ENCODE measurements around the gene PPP6R3. TPM values are rescaled to one million over a fixed set of nuclear protein-coding genes. Genes with fewer than 3 reads are reported as not detected.

The PPP6R3 gene
- total and polyA plus RNA-seq, 2 donors (not counting 3 experiments of a cell fraction or from before 2014, with no cell fraction given): 31.7 to 98.8 TPM

- FAIRE-seq (peak; percentile 59), DNase-seq (ENCODE audit: low read depth, low spot score) (peak; percentile 42)
- Histone ChIP-seq H2AFZ (ENCODE audit: low read depth, low read length) (no peak overlapping the region), H4K20me1 (replicated peaks; ENCODE audit: control insufficient read depth, extremely low read depth, insufficient read depth, low read length) (peaks cover 23% of the 10 kb centered on the region), H3K79me2 (ENCODE audit: control insufficient read depth, insufficient read depth, low read length) (peaks cover 8% of the 10 kb centered on the region), H3K4me3 (replicated peaks in 1 of 3; ENCODE audit: insufficient read depth in 1 of 3, low read depth in 1 of 3, low read length in 3 of 3) (no peak overlapping the region), H3K9me1 (replicated peaks; ENCODE audit: control insufficient read depth, extremely low read depth, insufficient read depth, low read length) (no peaks in the 10 kb centered on the region), H3K9me3 (replicated peaks; ENCODE audit: control insufficient read depth, insufficient read depth, low read length) (no peaks in the 10 kb centered on the region), H3K27me3 (ENCODE audit: control insufficient read depth in 2 of 2, insufficient read depth in 2 of 2, low read length in 2 of 2) (no peaks in the 10 kb centered on the region), H3K4me2 (ENCODE audit: insufficient read depth, low read length) (no peak overlapping the region), H3K27ac (ENCODE audit: insufficient read depth, low read depth, low read length) (no peak overlapping the region), H3K9ac (replicated peaks; ENCODE audit: extremely low read depth, insufficient read depth, low read length) (no peak overlapping the region), H3K36me3 (ENCODE audit: control insufficient read depth in 2 of 2, extremely low read depth in 1 of 2, insufficient read depth in 2 of 2, low read length in 2 of 2) (peaks cover 7 to 9% of the 10 kb centered on the region in 2 experiments), H3K4me1 (ENCODE audit: control insufficient read depth, extremely low read depth, insufficient read depth, low read length) (peaks cover 8% of the 10 kb centered on the region)
- TF ChIP-seq GATA2 (IDR thresholded peaks at IDR 0.05; ENCODE audit: insufficient read depth, insufficient read length, low read depth, low read length) (no peak), FOS (IDR thresholded peaks at IDR 0.05; ENCODE audit: borderline replicate concordance, insufficient read depth, low read length) (peak; percentile 38)
- ChIA-PET CTCF (interaction anchor here (0.7 to 1.3 kb wide), 3 partner anchors 9 to 100 kb away, joined by 3 to 5 read pairs (median 4); partner anchors contain the start of gene PPP6R3), POLR2A (no interaction called here)
- BruUV-seq (replicated peaks): no TSS peak
- intact Hi-C loops (cut with micrococcal nuclease) (no loop called here), dilution Hi-C loops (cut with MboI; ENCODE audit: extremely low pct_ligation_motif_present, low sequenced_read_pairs) (no loop called here)
Measured at GRCh38 chr11:68560216-68560615, 99.7 kb downstream of the PPP6R3 start.

GRCh38 chr11:68563454-68563853 lies 102.9 kb downstream of the PPP6R3 start:
- dilution Hi-C loops (cut with MboI; ENCODE audit: extremely low pct_ligation_motif_present, low sequenced_read_pairs): no loop called here
- Histone ChIP-seq H3K9me1 (replicated peaks; ENCODE audit: control insufficient read depth, extremely low read depth, insufficient read depth, low read length) (no peaks in the 10 kb centered on the region), H4K20me1 (replicated peaks; ENCODE audit: control insufficient read depth, extremely low read depth, insufficient read depth, low read length) (peaks cover 24% of the 10 kb centered on the region), H3K27me3 (ENCODE audit: control insufficient read depth in 2 of 2, insufficient read depth in 2 of 2, low read length in 2 of 2) (no peaks in the 10 kb centered on the region), H3K4me3 (replicated peaks in 1 of 3; ENCODE audit: insufficient read depth in 1 of 3, low read depth in 1 of 3, low read length in 3 of 3) (no peak overlapping the region), H3K4me1 (ENCODE audit: control insufficient read depth, extremely low read depth, insufficient read depth, low read length) (peaks cover 8% of the 10 kb centered on the region), H2AFZ (ENCODE audit: low read depth, low read length) (no peak overlapping the region), H3K79me2 (ENCODE audit: control insufficient read depth, insufficient read depth, low read length) (peaks cover 7% of the 10 kb centered on the region), H3K27ac (ENCODE audit: insufficient read depth, low read depth, low read length) (no peak overlapping the region), H3K36me3 (ENCODE audit: control insufficient read depth in 2 of 2, extremely low read depth in 1 of 2, insufficient read depth in 2 of 2, low read length in 2 of 2) (peaks cover 12 to 15% of the 10 kb centered on the region in 2 experiments), H3K9me3 (replicated peaks; ENCODE audit: control insufficient read depth, insufficient read depth, low read length) (no peaks in the 10 kb centered on the region), H3K9ac (replicated peaks; ENCODE audit: extremely low read depth, insufficient read depth, low read length) (no peak overlapping the region), H3K4me2 (ENCODE audit: insufficient read depth, low read length) (no peak overlapping the region)
- BruUV-seq (replicated peaks): no TSS peak
- TF ChIP-seq POLR2A (IDR thresholded peaks at IDR 0.05; ENCODE audit: low read depth, low read length) (no peak), GATA2 (IDR thresholded peaks at IDR 0.05; ENCODE audit: insufficient read depth, insufficient read length, low read depth, low read length) (no peak), EZH2 (IDR thresholded peaks at IDR 0.05; ENCODE audit: borderline replicate concordance, low read depth, low read length, severe bottlenecking) (no peak), JUN (IDR thresholded peaks at IDR 0.05; ENCODE audit: borderline replicate concordance, insufficient read depth, insufficient read length, low read depth) (no peak), CTCF (IDR thresholded peaks at IDR 0.05; ENCODE audit: extremely low read depth in 1 of 2, insufficient read depth in 1 of 2, low read depth in 1 of 2, low read length in 2 of 2) (no peak), FOS (IDR thresholded peaks at IDR 0.05; ENCODE audit: borderline replicate concordance, insufficient read depth, low read length) (no peak), POLR2AphosphoS5 (IDR thresholded peaks at IDR 0.05; ENCODE audit: insufficient read depth, low read depth, low read length) (no peak), MYC (IDR thresholded peaks at IDR 0.05; ENCODE audit: low read depth, low read length) (no peak), MAX (IDR thresholded peaks at IDR 0.05; ENCODE audit: insufficient read depth, insufficient read length) (no peak)
- FAIRE-seq: no peak
- DNase-seq (ENCODE audit: low read depth, low spot score): no peak
- POLR2A ChIA-PET: no interaction called here
- intact Hi-C loops (cut with micrococcal nuclease): no loop called here
- CTCF ChIA-PET: interaction anchor here (1.1 kb wide), 1 partner anchor 27 kb away, joined by 3 read pairs; no protein-coding TSS in a partner anchor

All from endothelial cell of umbilical vein (primary cell).